Kidney (tissue), 14 donors: ENCODE data around the gene CCN2. TPM values are rescaled to one million over a fixed set of nuclear protein-coding genes. Genes with fewer than 3 reads are reported as not detected.

Experiments
- DNase-seq, 5 donors: peaks; one replicate each; pipeline ENCODE4 v3.0.0-alpha.2; 2013 to 2020
- FAIRE-seq: peaks from 2 replicates; lab custom pipeline; 2012; peaks lifted over from hg19 to GRCh38; lab: Jason Lieb, UNC
- H3K27ac ChIP-seq, 2 donors: one replicate each; pipeline ENCODE4 v1.7.0; 2013; ENCODE audit warnings: low read depth in 2 of 2, low read length in 2 of 2, inconsistent platforms in 1 of 2
- H3K27me3 ChIP-seq: one replicate; pipeline ENCODE4 v1.7.1; 2013; ENCODE audit warnings: low read length, inconsistent platforms; ENCODE audit not compliant: control insufficient read depth, insufficient read depth
- H3K36me3 ChIP-seq, 3 donors: one replicate each; pipeline versions ENCODE4 v1.7.0 to v1.7.1; 2013; ENCODE audit warnings: low read length in 3 of 3, control low read depth in 1 of 3, inconsistent platforms in 1 of 3; ENCODE audit not compliant: insufficient read depth in 3 of 3, control insufficient read depth in 2 of 3
- H3K4me1 ChIP-seq, 3 donors: one replicate each; pipeline versions ENCODE4 v1.7.0 to v1.7.1; 2013; ENCODE audit warnings: low read length in 3 of 3, inconsistent platforms in 1 of 3, low read depth in 1 of 3; ENCODE audit not compliant: control insufficient read depth in 2 of 3, insufficient read depth in 2 of 3
- H3K4me3 ChIP-seq, 3 donors: one replicate each; pipeline versions ENCODE4 v1.7.0 to v1.8.1; 2013; ENCODE audit warnings: low read length in 3 of 3, control low read depth in 1 of 3, inconsistent platforms in 1 of 3
- H3K9ac ChIP-seq, 3 donors: one replicate each; pipeline versions ENCODE4 v1.7.0 to v1.7.1; 2013; ENCODE audit warnings: low read length in 3 of 3, control low read depth in 1 of 3, inconsistent platforms in 1 of 3
- H3K9me3 ChIP-seq, 3 donors: one replicate each; pipeline versions ENCODE4 v1.7.0 to v1.7.1; 2013; ENCODE audit warnings: low read length in 3 of 3, control low read depth in 1 of 3, inconsistent platforms in 1 of 3; ENCODE audit not compliant: control insufficient read depth in 2 of 3, insufficient read depth in 1 of 3
- intact Hi-C: fragments of 100-400 bp; cut with DNase I; formaldehyde crosslinking; loops from one replicate; pipeline ENCODE4 v1.11.1; 2022
- polyA plus RNA-seq: library from polyadenylated mRNA; stranded (reverse); fragments of 350-450 nt; fragmentation: Illumina TruSeq; extraction: RNeasy Lipid Tissue Mini Kit (QIAGEN cat#74804); gene quantifications from one replicate; pipeline ENCODE4 v1.2.3, GENCODE V29; 2014; ENCODE audit warnings: low read depth, low replicate concordance; ENCODE audit not compliant: insufficient read depth
- total RNA-seq: library from RNA; stranded (reverse); fragmentation: NEBNext Ultra II Directional; extraction: Animal tissue kit (Norgen Biotek cat#: 25700); gene quantifications from one replicate; pipeline ENCODE4 v1.2.1, GENCODE V29; 2021
- TF ChIP-seq, protein P1 (sequence below): IDR thresholded peaks from 3 replicates; pipeline ENCODE4 v1.5.1; 2012; ENCODE audit warnings: mild to moderate bottlenecking, moderate library complexity, borderline replicate concordance; ENCODE audit not compliant: insufficient read depth; ENCODE audit errors: extremely low read depth
- donor health status: control.
- donor health status: control.
- donor health status: control.
- donor health status: control.
- donor health status: control.
- donor health status: DM: yes; HTN: yes; CAD: no.
- donor health status: Normal renal cell carcinoma (clear cell type).

The CCN2 gene
- total and polyA plus RNA-seq, 2 donors from 2014 or later, result 64.1 to 248 TPM

DNA sequence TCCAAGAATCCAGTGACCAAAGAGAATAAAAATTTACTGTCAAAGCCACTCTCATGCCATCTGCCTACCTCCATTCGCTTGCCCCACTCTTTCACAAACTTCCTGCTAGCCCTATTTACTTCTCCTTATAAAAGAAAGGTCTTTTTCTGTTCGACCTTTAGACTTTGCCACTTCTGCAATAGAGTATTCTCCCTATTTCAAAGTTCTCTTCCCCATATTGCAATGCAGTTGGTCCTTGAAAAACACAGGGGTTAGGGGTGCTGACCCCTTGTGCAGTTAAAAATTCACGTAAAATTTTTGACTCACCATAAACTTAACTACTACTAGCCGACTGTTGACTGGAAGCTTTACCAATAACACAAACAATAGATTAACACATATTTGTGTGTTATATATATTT lies 15.0 kb downstream of the CCN2 start:
- H3K4me1 ChIP-seq, result no peaks in the 10 kb centered on the region
- no peak overlapping the region for H3K9ac ChIP-seq
- no peaks in the 10 kb centered on the region for H3K36me3 ChIP-seq
- no peak overlapping the region for H3K4me3 ChIP-seq
- intact Hi-C loops, result no loop called here
- no peak for FAIRE-seq
- no peaks in the 10 kb centered on the region for H3K9me3 ChIP-seq
- DNase-seq, result no peak
- TF ChIP-seq, protein P1, sequence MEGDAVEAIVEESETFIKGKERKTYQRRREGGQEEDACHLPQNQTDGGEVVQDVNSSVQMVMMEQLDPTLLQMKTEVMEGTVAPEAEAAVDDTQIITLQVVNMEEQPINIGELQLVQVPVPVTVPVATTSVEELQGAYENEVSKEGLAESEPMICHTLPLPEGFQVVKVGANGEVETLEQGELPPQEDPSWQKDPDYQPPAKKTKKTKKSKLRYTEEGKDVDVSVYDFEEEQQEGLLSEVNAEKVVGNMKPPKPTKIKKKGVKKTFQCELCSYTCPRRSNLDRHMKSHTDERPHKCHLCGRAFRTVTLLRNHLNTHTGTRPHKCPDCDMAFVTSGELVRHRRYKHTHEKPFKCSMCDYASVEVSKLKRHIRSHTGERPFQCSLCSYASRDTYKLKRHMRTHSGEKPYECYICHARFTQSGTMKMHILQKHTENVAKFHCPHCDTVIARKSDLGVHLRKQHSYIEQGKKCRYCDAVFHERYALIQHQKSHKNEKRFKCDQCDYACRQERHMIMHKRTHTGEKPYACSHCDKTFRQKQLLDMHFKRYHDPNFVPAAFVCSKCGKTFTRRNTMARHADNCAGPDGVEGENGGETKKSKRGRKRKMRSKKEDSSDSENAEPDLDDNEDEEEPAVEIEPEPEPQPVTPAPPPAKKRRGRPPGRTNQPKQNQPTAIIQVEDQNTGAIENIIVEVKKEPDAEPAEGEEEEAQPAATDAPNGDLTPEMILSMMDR, result no peak
- H3K27me3 ChIP-seq, result no peaks in the 10 kb centered on the region
- no peak overlapping the region for H3K27ac ChIP-seq

DNA sequence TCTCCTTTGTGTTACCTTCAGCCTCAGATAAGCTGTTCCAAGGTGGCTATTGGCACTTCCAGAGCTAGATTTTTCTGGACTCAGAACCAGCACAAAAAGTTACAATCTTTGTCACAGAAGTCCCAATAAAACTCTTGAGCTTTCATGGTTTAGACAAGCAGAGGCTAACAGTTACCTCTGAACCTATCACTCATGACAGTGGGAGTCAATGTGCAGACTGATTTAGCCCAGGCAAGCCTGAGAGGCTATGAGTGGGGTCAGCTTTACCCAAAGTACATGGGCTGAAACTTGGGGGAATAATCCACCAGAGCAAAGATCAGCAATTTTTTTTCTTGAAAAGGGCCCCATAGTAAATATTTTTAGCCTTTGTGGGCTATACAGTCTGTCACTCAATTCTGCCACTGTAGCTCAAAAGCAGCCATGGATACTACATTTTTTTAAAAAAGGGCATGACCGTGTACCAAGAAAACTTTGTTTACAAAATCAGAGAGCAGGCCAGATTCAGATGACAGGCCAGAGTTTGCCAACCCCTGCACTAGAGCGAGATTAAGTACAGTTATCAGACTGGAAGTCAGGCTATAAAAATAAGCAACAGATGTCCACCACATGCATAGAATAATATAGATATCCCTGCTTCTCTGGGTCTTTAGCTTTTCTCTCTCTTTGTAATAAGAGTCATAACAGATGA lies 20.0 kb downstream of the CCN2 start:
- DNase-seq, result peak in 1 of 5 donors; percentile 28
- TF ChIP-seq, protein P1, result no peak
- H3K27me3 ChIP-seq, result no peaks in the 10 kb centered on the region
- no peak overlapping the region for H3K9ac ChIP-seq
- FAIRE-seq, result no peak
- intact Hi-C loops, result no loop called here
- no peaks in the 10 kb centered on the region for H3K9me3 ChIP-seq
- H3K36me3 ChIP-seq, result no peaks in the 10 kb centered on the region
- H3K27ac ChIP-seq, result no peak overlapping the region
- H3K4me1 ChIP-seq, result no peaks in the 10 kb centered on the region
- no peak overlapping the region for H3K4me3 ChIP-seq

DNA sequence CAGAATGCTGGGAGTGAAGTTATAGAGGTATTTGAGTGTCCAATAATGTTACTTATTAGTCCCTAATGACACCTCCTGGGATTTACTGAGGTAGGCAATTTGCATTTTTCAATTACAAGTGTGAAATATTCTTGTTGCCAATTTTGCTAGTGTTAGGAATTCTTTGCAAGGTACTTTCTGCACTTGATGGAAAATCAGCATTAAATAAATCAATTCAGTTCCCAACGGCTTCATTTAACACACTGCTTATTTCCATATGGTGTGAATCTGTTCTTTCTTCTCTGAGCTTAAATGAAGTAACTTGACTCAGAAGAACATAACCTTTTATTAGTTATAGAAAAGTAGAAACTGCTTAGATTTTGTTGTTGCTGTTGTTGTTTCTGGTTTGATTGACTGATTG lies 21.2 kb downstream of the CCN2 start:
- TF ChIP-seq, protein P1, result no peak
- intact Hi-C loops, result loop anchor here (10.0 kb wide), 1 partner anchor 285 kb away; no protein-coding TSS in a partner anchor
- Histone ChIP-seq H3K36me3 (no peaks in the 10 kb centered on the region), H3K4me3 (no peak overlapping the region), H3K4me1 (no peaks in the 10 kb centered on the region), H3K27ac (no peak overlapping the region), H3K27me3 (no peaks in the 10 kb centered on the region), H3K9ac (no peak overlapping the region), H3K9me3 (no peaks in the 10 kb centered on the region)
- FAIRE-seq (no peak), DNase-seq (peak in 1 of 5 donors; percentile 19)
